PC-3 (cell line): ENCODE data around the gene NAT9. TPM values are rescaled to one million over a fixed set of nuclear protein-coding genes. Genes with fewer than 3 reads are reported as not detected.

ENCODE experiments used
- ATAC-seq: fragments of 200-7000 bp; cut with Tn5 transposase; 2 replicates; pipeline ENCODE4 v1.9.1; 2020; ENCODE audit warnings: mild to moderate bottlenecking, moderate library complexity
- BruUV-seq: library from RNA; stranded (reverse); fragments of 400-500 nt; replicated peaks from 2 replicates; lab custom pipeline; 2021; lab: Mats Ljungman, UMichigan
- CTCF ChIA-PET: fragments of 300-600 bp; sonication (Branson Sonifier 250); formaldehyde crosslinking; loops from one replicate; lab custom pipeline; 2022; ENCODE audit warnings: antibody characterized with exemption; lab: Charles Lee
- POLR2A ChIA-PET: fragments of 300-600 bp; sonication (Branson Sonifier 250); formaldehyde crosslinking; loops from one replicate; lab custom pipeline; 2022; ENCODE audit warnings: antibody characterized with exemption; ENCODE audit not compliant: unreplicated experiment; lab: Charles Lee
- DNase-seq: peaks from one replicate; pipeline ENCODE4 v3.0.0-alpha.2; 2015
- H2AFZ ChIP-seq: fragments of 300-600 bp; sonication (generic); 2 replicates; pipeline ENCODE4 v1.6.0; 2016; ENCODE audit warnings: antibody characterized with exemption, low read length
- H3F3A ChIP-seq: fragments of 300-600 bp; sonication (generic); one replicate; pipeline ENCODE4 v1.6.0; 2017; ENCODE audit warnings: antibody characterized with exemption, low read length, control low read depth, mild to moderate bottlenecking; ENCODE audit not compliant: unreplicated experiment
- H3K27ac ChIP-seq: fragments of 300-600 bp; sonication (generic); 2 replicates; pipeline ENCODE4 v1.5.1; 2016; ENCODE audit warnings: mild to moderate bottlenecking, low read length
- H3K27me3 ChIP-seq: fragments of 300-600 bp; sonication (generic); 2 replicates; pipeline ENCODE4 v1.6.1; 2016; ENCODE audit warnings: low read length, mixed read lengths
- H3K36me3 ChIP-seq: fragments of 300-600 bp; sonication (generic); 2 replicates; pipeline ENCODE4 v1.6.1; 2016; ENCODE audit warnings: low read depth, mixed run types, low read length, mixed read lengths
- H3K4me1 ChIP-seq: fragments of 300-600 bp; sonication (generic); 2 replicates; pipeline ENCODE4 v1.5.1; 2016; ENCODE audit warnings: low read length; ENCODE audit not compliant: insufficient read depth
- H3K4me2 ChIP-seq: fragments of 300-600 bp; sonication (generic); 2 replicates; pipeline ENCODE4 v1.6.0; 2016; ENCODE audit warnings: low read length
- H3K4me3 ChIP-seq: fragments of 300-600 bp; sonication (generic); 2 replicates; pipeline ENCODE4 v1.5.1; 2016; ENCODE audit warnings: mild to moderate bottlenecking, low read length, mixed read lengths
- H3K79me2 ChIP-seq: fragments of 300-600 bp; sonication (generic); 2 replicates; pipeline ENCODE4 v1.6.1; 2017; ENCODE audit warnings: low read length, mixed read lengths
- H3K9ac ChIP-seq: fragments of 300-600 bp; sonication (generic); 2 replicates; pipeline ENCODE4 v1.6.0; 2016; ENCODE audit warnings: mild to moderate bottlenecking, low read length
- H3K9me2 ChIP-seq: fragments of 300-600 bp; sonication (generic); replicated peaks from 2 replicates; pipeline ENCODE4 v1.6.1; 2016; ENCODE audit warnings: mixed run types, low read length, mixed read lengths
- H3K9me3 ChIP-seq: fragments of 300-600 bp; sonication (generic); 2 replicates; pipeline ENCODE4 v1.6.1; 2016; ENCODE audit warnings: low read length, mixed read lengths
- H4K20me1 ChIP-seq: fragments of 300-600 bp; sonication (generic); 2 replicates; pipeline ENCODE4 v1.6.1; 2016; ENCODE audit warnings: low read length, mixed read lengths
- EZH2 ChIP-seq: fragments of 300-600 bp; sonication (generic); IDR thresholded peaks from one replicate; pipeline ENCODE4 v1.6.1; 2017; ENCODE audit warnings: antibody characterized with exemption, mild to moderate bottlenecking, low read length; ENCODE audit not compliant: unreplicated experiment
- EZH2phosphoT487 ChIP-seq: fragments of 300-600 bp; sonication (generic); IDR thresholded peaks from 2 replicates; pipeline ENCODE4 v1.6.1; 2018; ENCODE audit warnings: mild to moderate bottlenecking, antibody characterized with exemption, low read length, borderline replicate concordance
- intact Hi-C: fragments of 100-400 bp; cut with micrococcal nuclease; formaldehyde crosslinking; loops from 2 replicates; pipeline ENCODE4 v1.9.0; 2023
- microRNA-seq: library from miRNA; unstranded; fragments of <30 nt; microRNA quantifications from one replicate; pipeline ENCODE4 v1.1.0, GENCODE V29; 2020; ENCODE audit not compliant: unreplicated experiment
- total RNA-seq: library from RNA; depleted of rRNA; stranded (reverse); fragments of >200 nt; gene quantifications from 2 replicates; pipeline ENCODE4 v1.2.3, GENCODE V29; 2014; rRNA removed
- TF ChIP-seq, protein P1 (sequence below): fragments of 300-600 bp; sonication (generic); conservative IDR thresholded peaks from 2 replicates; pipeline ENCODE4 v1.5.1; 2017; ENCODE audit warnings: antibody characterized with exemption, low read depth, mild to moderate bottlenecking, low read length

Gene NAT9
- total RNA-seq, 1 experiment from 2014 or later = 55.4 TPM

DNA sequence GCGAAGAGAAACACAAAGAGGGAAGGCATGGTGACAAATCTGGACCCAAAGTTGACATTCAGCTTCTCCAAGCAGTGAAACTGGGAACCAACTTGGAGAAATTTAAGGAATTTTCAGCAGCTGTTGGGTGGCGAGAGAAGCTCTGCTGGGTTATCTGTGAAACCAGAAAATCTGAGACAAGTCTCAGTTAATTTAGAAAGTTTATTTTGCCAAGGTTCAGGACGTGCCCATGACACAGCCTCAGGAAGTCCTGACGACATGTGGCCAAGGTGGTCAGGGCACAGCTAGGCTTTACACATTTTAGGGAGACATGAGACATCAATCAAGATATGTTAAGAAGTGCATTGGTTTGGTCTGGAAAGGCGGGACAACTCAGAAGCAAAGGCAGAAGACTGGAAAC lies 52.3 kb downstream of the NAT9 start:
- ChIA-PET CTCF (no interaction called here), POLR2A (no interaction called here)
- H2AFZ ChIP-seq = no peak overlapping the region
- BruUV-seq = no TSS peak
- no peak overlapping the region for H3K4me3 ChIP-seq
- intact Hi-C loops = no loop called here
- no peak overlapping the region for H3K27ac ChIP-seq
- no peaks in the 10 kb centered on the region for H4K20me1 ChIP-seq
- H3K9me2 ChIP-seq = no peaks in the 10 kb centered on the region
- H3K9ac ChIP-seq = no peak overlapping the region
- H3K9me3 ChIP-seq = no peaks in the 10 kb centered on the region
- H3K27me3 ChIP-seq = peaks cover 66% of the 10 kb centered on the region
- TF ChIP-seq EZH2 (no peak), EZH2phosphoT487 (no peak)
- TF ChIP-seq, protein P1, sequence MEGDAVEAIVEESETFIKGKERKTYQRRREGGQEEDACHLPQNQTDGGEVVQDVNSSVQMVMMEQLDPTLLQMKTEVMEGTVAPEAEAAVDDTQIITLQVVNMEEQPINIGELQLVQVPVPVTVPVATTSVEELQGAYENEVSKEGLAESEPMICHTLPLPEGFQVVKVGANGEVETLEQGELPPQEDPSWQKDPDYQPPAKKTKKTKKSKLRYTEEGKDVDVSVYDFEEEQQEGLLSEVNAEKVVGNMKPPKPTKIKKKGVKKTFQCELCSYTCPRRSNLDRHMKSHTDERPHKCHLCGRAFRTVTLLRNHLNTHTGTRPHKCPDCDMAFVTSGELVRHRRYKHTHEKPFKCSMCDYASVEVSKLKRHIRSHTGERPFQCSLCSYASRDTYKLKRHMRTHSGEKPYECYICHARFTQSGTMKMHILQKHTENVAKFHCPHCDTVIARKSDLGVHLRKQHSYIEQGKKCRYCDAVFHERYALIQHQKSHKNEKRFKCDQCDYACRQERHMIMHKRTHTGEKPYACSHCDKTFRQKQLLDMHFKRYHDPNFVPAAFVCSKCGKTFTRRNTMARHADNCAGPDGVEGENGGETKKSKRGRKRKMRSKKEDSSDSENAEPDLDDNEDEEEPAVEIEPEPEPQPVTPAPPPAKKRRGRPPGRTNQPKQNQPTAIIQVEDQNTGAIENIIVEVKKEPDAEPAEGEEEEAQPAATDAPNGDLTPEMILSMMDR = no peak
- H3K4me1 ChIP-seq = no peaks in the 10 kb centered on the region
- H3K4me2 ChIP-seq = no peak overlapping the region
- no peaks in the 10 kb centered on the region for H3K79me2 ChIP-seq
- H3K36me3 ChIP-seq = no peaks in the 10 kb centered on the region
- no peak for ATAC-seq
- H3F3A ChIP-seq = peaks cover 5% of the 10 kb centered on the region
- DNase-seq = no peak

DNA sequence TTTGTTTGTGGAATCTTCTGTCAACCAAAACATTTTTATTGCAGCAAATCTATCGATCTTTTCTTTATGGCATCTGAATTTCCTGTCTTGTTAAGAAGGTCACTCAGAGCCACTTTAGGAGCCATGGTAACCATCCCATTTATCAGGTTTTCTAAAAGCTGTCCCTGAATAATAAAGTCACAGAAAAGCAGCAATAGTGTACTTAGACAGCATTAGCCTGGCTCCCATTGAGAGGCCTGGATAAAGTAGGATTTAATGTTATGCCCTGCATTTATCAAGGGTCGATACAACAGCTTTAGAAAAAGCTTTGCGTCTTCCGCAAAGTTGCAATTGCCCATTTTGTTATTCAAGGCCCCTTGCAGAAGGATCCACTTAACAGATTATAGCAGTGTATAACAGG lies 53.4 kb downstream of the NAT9 start:
- Histone ChIP-seq H3K9ac (no peak overlapping the region), H3F3A (no peaks in the 10 kb centered on the region), H3K79me2 (no peaks in the 10 kb centered on the region), H3K9me2 (no peaks in the 10 kb centered on the region), H3K4me2 (no peak overlapping the region), H3K4me3 (no peak overlapping the region), H3K4me1 (no peaks in the 10 kb centered on the region), H3K9me3 (no peaks in the 10 kb centered on the region), H3K27me3 (peaks cover 75% of the 10 kb centered on the region), H4K20me1 (no peaks in the 10 kb centered on the region), H3K36me3 (no peaks in the 10 kb centered on the region), H2AFZ (no peak overlapping the region), H3K27ac (no peak overlapping the region)
- ChIA-PET POLR2A (no interaction called here), CTCF (interaction anchor here (1.4 kb wide), 1 partner anchor 65 kb away, joined by 3 read pairs; no protein-coding TSS in a partner anchor)
- no peak for DNase-seq
- intact Hi-C loops = no loop called here
- TF ChIP-seq EZH2 = no peak
- no peak for TF ChIP-seq EZH2phosphoT487
- TF ChIP-seq, protein P1 = no peak
- no TSS peak for BruUV-seq
- ATAC-seq = no peak

Small RNA genes within 50 kb of the gene (microRNA-seq; reads per million reads assigned to microRNA genes)
- gene MIR3615 = 300 reads per million, percentile 74 among the genes with 10 or more reads in this experiment

Other genes starting within 250 kb of the NAT9 start
- gene CD300LB, start 244.9 kb downstream of the NAT9 start, total RNA-seq = not detected in 2 replicates
- not detected in 2 replicates for gene CD300C, start 230.2 kb downstream of the NAT9 start, total RNA-seq
- not detected in 2 replicates for gene CD300H, start 208.8 kb downstream of the NAT9 start, total RNA-seq
- not detected in 2 replicates for gene CD300LD, start 184.1 kb downstream of the NAT9 start, total RNA-seq
- not detected in 2 replicates for gene CD300E, start 152.6 kb downstream of the NAT9 start, total RNA-seq
- not detected in 2 replicates for gene CD300LF, start 63.4 kb downstream of the NAT9 start, total RNA-seq
- 0.17 and 0.66 TPM in 2 replicates for gene RAB37, start 39.1 kb downstream of the NAT9 start, total RNA-seq
- 75.0 and 116 TPM in 2 replicates for gene NHERF1, start 27.7 kb downstream of the NAT9 start, total RNA-seq
- gene GRIN2C, start 83.5 kb upstream of the NAT9 start, total RNA-seq = 0.04 TPM in 1 of 2 replicates, not detected in the other
- 28.1 and 44.5 TPM in 2 replicates for gene FDXR, start 96.6 kb upstream of the NAT9 start, total RNA-seq
- gene FADS6, start 117.3 kb upstream of the NAT9 start, total RNA-seq = not detected in 2 replicates
- 0.04 TPM in 1 of 2 replicates, not detected in the other for gene USH1G, start 146.9 kb upstream of the NAT9 start, total RNA-seq
- gene OTOP2, start 147.9 kb upstream of the NAT9 start, total RNA-seq = not detected in 2 replicates
- gene OTOP3, start 159.6 kb upstream of the NAT9 start, total RNA-seq = not detected in 2 replicates
- 40.6 and 51.0 TPM in 2 replicates for gene HID1, start 196.4 kb upstream of the NAT9 start, total RNA-seq
- 35.8 and 50.9 TPM in 2 replicates for gene CDR2L, start 211.3 kb upstream of the NAT9 start, total RNA-seq
- gene MRPL58, start 236.3 kb upstream of the NAT9 start, total RNA-seq = 151 and 195 TPM in 2 replicates